H1 (cell line): ENCODE data around the gene DMAC2. TPM values are rescaled to one million over a fixed set of nuclear protein-coding genes. Genes with fewer than 3 reads are reported as not detected.
A peak's percentile ranks its signal among the peaks of the same experiment; 100 is the strongest.

Experiments used
- CTCF ChIA-PET: fragments of 300-600 bp; sonication (Branson Sonifier 250); formaldehyde crosslinking; loops from one replicate; lab custom pipeline; 2021; ENCODE audit not compliant: partially characterized antibody; lab: Charles Lee
- POLR2A ChIA-PET: fragments of 300-600 bp; sonication (Branson Sonifier 250); formaldehyde crosslinking; loops from one replicate; lab custom pipeline; 2021; ENCODE audit warnings: inconsistent platforms; ENCODE audit not compliant: partially characterized antibody; lab: Charles Lee
- DNase-seq, 2 experiments: peaks; one replicate each; pipeline versions ENCODE4 v3.0.0 to v3.0.0-alpha.2; 2010 to 2022; ENCODE audit warnings: low spot score in 2 of 2, low read depth in 1 of 2, mixed read lengths in 1 of 2
- FAIRE-seq: peaks from 2 replicates; lab custom pipeline; 2011; peaks lifted over from hg19 to GRCh38; lab: Jason Lieb, UNC
- H2AFZ ChIP-seq: 2 replicates; pipeline ENCODE4 v1.8.1; 2012; ENCODE audit warnings: low read length, inconsistent platforms
- H2AK5ac ChIP-seq: 2 replicates; pipeline ENCODE4 v1.6.1; 2013; ENCODE audit warnings: low read depth, low read length
- H2BK120ac ChIP-seq: replicated peaks from 2 replicates; pipeline ENCODE3; 2013; ENCODE audit warnings: low read depth, low read length, inconsistent platforms
- H2BK12ac ChIP-seq: 2 replicates; pipeline ENCODE4 v1.6.1; 2013; ENCODE audit warnings: low read depth, low read length
- H2BK15ac ChIP-seq: 2 replicates; pipeline ENCODE4 v1.6.1; 2013; ENCODE audit warnings: low read length
- H2BK20ac ChIP-seq: 2 replicates; pipeline ENCODE4 v1.6.1; 2013; ENCODE audit warnings: low read length
- H2BK5ac ChIP-seq: 2 replicates; pipeline ENCODE4 v1.6.1; 2013; ENCODE audit warnings: low read depth, low read length
- H3K14ac ChIP-seq: 2 replicates; pipeline ENCODE4 v1.6.1; 2013; ENCODE audit warnings: inconsistent platforms; ENCODE audit not compliant: insufficient read length
- H3K18ac ChIP-seq: 2 replicates; pipeline ENCODE4 v1.6.1; 2013; ENCODE audit warnings: low read length; ENCODE audit errors: extremely low read depth
- H3K23ac ChIP-seq: 2 replicates; pipeline ENCODE4 v1.6.1; 2013; ENCODE audit warnings: inconsistent platforms; ENCODE audit not compliant: insufficient read length
- H3K23me2 ChIP-seq: 2 replicates; pipeline ENCODE4 v1.6.1; 2013; ENCODE audit warnings: low read depth, low read length
- H3K27ac ChIP-seq: 2 replicates; pipeline ENCODE4 v1.6.1; 2011; ENCODE audit warnings: low read depth, low read length, inconsistent platforms
- H3K27me3 ChIP-seq, 4 experiments: replicated peaks in 1 of 4; 1 replicate in 1 of 4; 2 replicates in 3 of 4; pipeline versions ENCODE4 v1.6.1 to v1.8.1; 2011 to 2013; ENCODE audit warnings: low read length in 3 of 4, mild to moderate bottlenecking in 3 of 4, inconsistent platforms in 2 of 4, mixed read lengths in 2 of 4, moderate library complexity in 1 of 4; ENCODE audit not compliant: control insufficient read depth in 3 of 4, insufficient read depth in 3 of 4; ENCODE audit errors: extremely low read depth in 1 of 4
- H3K36me3 ChIP-seq, 4 experiments: 2 replicates each; pipeline versions ENCODE4 v1.6.1 to v1.8.1; 2011 to 2013; ENCODE audit warnings: mild to moderate bottlenecking in 4 of 4, low read length in 3 of 4, moderate library complexity in 2 of 4, control low read depth in 1 of 4, inconsistent platforms in 1 of 4; ENCODE audit not compliant: insufficient read depth in 4 of 4, control insufficient read depth in 2 of 4
- H3K4ac ChIP-seq: replicated peaks from 2 replicates; pipeline ENCODE3; 2013; ENCODE audit warnings: low read length, low read depth, mixed read lengths, inconsistent platforms; ENCODE audit not compliant: insufficient read length
- H3K4me1 ChIP-seq, 4 experiments: replicated peaks in 1 of 4; 1 replicate in 1 of 4; 2 replicates in 3 of 4; pipeline versions ENCODE4 v1.6.1 to v1.8.1; 2011 to 2013; ENCODE audit warnings: low read length in 3 of 4, inconsistent platforms in 2 of 4, mixed read lengths in 1 of 4; ENCODE audit not compliant: insufficient read depth in 4 of 4, control insufficient read depth in 3 of 4
- H3K4me2 ChIP-seq, 2 experiments: 2 replicates each; pipeline versions ENCODE4 v1.6.1 to v1.8.1; 2011 to 2013; ENCODE audit warnings: low read depth in 2 of 2, low read length in 2 of 2, control low read depth in 1 of 2, inconsistent platforms in 1 of 2, mild to moderate bottlenecking in 1 of 2; ENCODE audit not compliant: insufficient read depth in 1 of 2
- H3K4me3 ChIP-seq, 4 experiments: fragments of 200-600, 300-600 bp in 1 of 4; sonication (generic), shearing (Covaris generic), sonication (Bioruptor Twin) in 1 of 4; 2 replicates each; pipeline versions ENCODE4 v1.5.1 to v1.8.1; 2011 to 2016; ENCODE audit warnings: low read length in 4 of 4, low read depth in 3 of 4, control low read depth in 2 of 4, inconsistent platforms in 2 of 4, mild to moderate bottlenecking in 2 of 4, mixed read lengths in 1 of 4, moderate library complexity in 1 of 4; ENCODE audit not compliant: insufficient read depth in 2 of 4; ENCODE audit errors: extremely low read depth in 1 of 4
- H3K56ac ChIP-seq: replicated peaks from 2 replicates; pipeline ENCODE3; 2013; ENCODE audit warnings: low read depth, mild to moderate bottlenecking, mixed read lengths, low read length, inconsistent platforms; ENCODE audit not compliant: insufficient read length
- H3K79me1 ChIP-seq: 2 replicates; pipeline ENCODE4 v1.6.1; 2013; ENCODE audit warnings: low read depth, low read length, control low read depth
- H3K79me2 ChIP-seq, 2 experiments: 2 replicates each; pipeline versions ENCODE4 v1.6.1 to v1.8.1; 2012 to 2013; ENCODE audit warnings: low read length in 2 of 2, mild to moderate bottlenecking in 2 of 2, inconsistent platforms in 1 of 2; ENCODE audit not compliant: insufficient read depth in 2 of 2, control insufficient read depth in 1 of 2
- H3K9ac ChIP-seq, 4 experiments: replicated peaks in 1 of 4; 1 replicate in 1 of 4; 2 replicates in 3 of 4; pipeline versions ENCODE4 v1.6.1 to v1.8.1; 2011 to 2013; ENCODE audit warnings: low read depth in 3 of 4, low read length in 3 of 4, control low read depth in 2 of 4, mild to moderate bottlenecking in 2 of 4, moderate library complexity in 2 of 4, inconsistent platforms in 1 of 4; ENCODE audit errors: extremely low read depth in 1 of 4
- H3K9me3 ChIP-seq, 2 experiments: 2 replicates each; pipeline versions ENCODE4 v1.6.1 to v1.8.1; 2012 to 2013; ENCODE audit warnings: mild to moderate bottlenecking in 2 of 2, moderate library complexity in 2 of 2, control low read depth in 1 of 2, inconsistent platforms in 1 of 2, low read depth in 1 of 2, low read length in 1 of 2, mixed read lengths in 1 of 2; ENCODE audit not compliant: insufficient read depth in 2 of 2
- H4K20me1 ChIP-seq, 2 experiments: replicated peaks in 1 of 2; 2 replicates each; pipeline versions ENCODE3 to v1.8.1; 2011 to 2013; ENCODE audit warnings: inconsistent platforms in 2 of 2, low read length in 2 of 2, mild to moderate bottlenecking in 1 of 2; ENCODE audit not compliant: insufficient read depth in 2 of 2, control insufficient read depth in 1 of 2
- H4K5ac ChIP-seq: 2 replicates; pipeline ENCODE4 v1.6.1; 2013; ENCODE audit warnings: low read length, low read depth, mixed read lengths, inconsistent platforms; ENCODE audit not compliant: insufficient read length
- H4K8ac ChIP-seq: 2 replicates; pipeline ENCODE4 v1.8.0; 2013; ENCODE audit warnings: mild to moderate bottlenecking, moderate library complexity, low read length, inconsistent platforms; ENCODE audit not compliant: insufficient read depth; ENCODE audit errors: extremely low read depth
- H4K91ac ChIP-seq: replicated peaks from 2 replicates; pipeline ENCODE3; 2013; ENCODE audit warnings: low read length, mixed read lengths, inconsistent platforms; ENCODE audit not compliant: insufficient read length
- CTCF ChIP-seq, 3 experiments: IDR thresholded peaks; 1 replicate in 2 of 3; 2 replicates in 1 of 3; pipeline versions ENCODE4 v1.5.1 to v1.6.1; 2011; ENCODE audit warnings: low read length in 3 of 3, mild to moderate bottlenecking in 3 of 3, inconsistent platforms in 2 of 3, low read depth in 1 of 3, moderate library complexity in 1 of 3; ENCODE audit not compliant: insufficient read depth in 1 of 3; ENCODE audit errors: control extremely low read depth in 1 of 3
- EZH2 ChIP-seq: fragments of 200-600 bp; sonication (generic); IDR thresholded peaks from 2 replicates; pipeline ENCODE4 v1.7.1; 2012; ENCODE audit warnings: low read depth, mild to moderate bottlenecking, moderate library complexity, low read length, inconsistent platforms; ENCODE audit not compliant: severe bottlenecking
- HDAC2 ChIP-seq, 2 experiments: fragments of 300-600 bp in 1 of 2; sonication (generic) in 1 of 2; IDR thresholded peaks; 2 replicates each; pipeline ENCODE4 v1.6.1; 2011 to 2012; ENCODE audit warnings: low read depth in 2 of 2, low read length in 2 of 2, mild to moderate bottlenecking in 2 of 2, moderate library complexity in 2 of 2, borderline replicate concordance in 1 of 2, inconsistent platforms in 1 of 2
- KDM4A ChIP-seq: IDR thresholded peaks from one replicate; pipeline ENCODE4 v1.7.1; 2012; ENCODE audit warnings: low read depth, mild to moderate bottlenecking, moderate library complexity, low read length, inconsistent platforms; ENCODE audit not compliant: severe bottlenecking
- POU5F1 ChIP-seq: IDR thresholded peaks from 2 replicates; pipeline ENCODE4 v1.6.1; 2011; ENCODE audit warnings: low read depth, mild to moderate bottlenecking, low read length, moderate library complexity
- RAD21 ChIP-seq, 2 experiments: IDR thresholded peaks in 1 of 2; conservative IDR thresholded peaks in 1 of 2; 2 replicates each; pipeline ENCODE4 v1.6.1; 2011; ENCODE audit warnings: low read depth in 2 of 2, low read length in 2 of 2, improper control_type of control experiment in 1 of 2, inconsistent platforms in 1 of 2, mild to moderate bottlenecking in 1 of 2, moderate library complexity in 1 of 2
- TBP ChIP-seq: IDR thresholded peaks from 2 replicates; pipeline ENCODE4 v1.6.1; 2011; ENCODE audit warnings: low read depth, low read length, improper control_type of control experiment
- WGBS, 2 experiments: shearing (Covaris generic) in 1 of 2; methylation state at CpG; one replicate each; pipeline versions ENCODE4 v1.1.6 to v1.1.7; 2013 to 2015; ENCODE audit warnings: low lambda C conversion rate in 2 of 2, mixed read lengths in 2 of 2, inconsistent platforms in 1 of 2, low coverage in 1 of 2, missing lambda C conversion rate in 1 of 2; ENCODE audit not compliant: insufficient replicate concordance in 2 of 2, insufficient coverage in 1 of 2, insufficient read length in 1 of 2; ENCODE audit errors: extremely low coverage in 1 of 2, missing lambda C conversion rate in 1 of 2; 5-methylcytosine and 5-hydroxymethylcytosine counted together
- polyA plus RNA-seq, 7 experiments: library from polyadenylated mRNA; depleted of rRNA in 3 of 7; stranded (reverse) in 5 of 7; unstranded in 2 of 7; fragments of >200 nt in 5 of 7; fragments of 200-250 nt in 2 of 7; gene quantifications; 1 replicate in 5 of 7; 2 replicates in 1 of 7; 4 replicates in 1 of 7; pipeline versions ENCODE4 v1.2.1 to v1.2.3, GENCODE V29; 2011 to 2013; ENCODE audit warnings: missing spikeins in 2 of 7, mixed read lengths in 2 of 7
- total RNA-seq: library from RNA; stranded (reverse); fragmentation: NEBNext Ultra II Directional; extraction: Animal tissue kit (Norgen Biotek cat#: 25700); gene quantifications from 2 replicates; pipeline ENCODE4 v1.2.1, GENCODE V29; 2021

DMAC2 gene
- total and polyA plus RNA-seq, 2 of the 8 experiments (the other 6 are each of a cell fraction or from before 2014, with no cell fraction given): 86.8 to 170 TPM

- Histone ChIP-seq H3K79me1 (0 out of 2 replicates have a peak, but pooled peaks cover 4% of the 10 kb centered on the region), H3K4me3 (no peak overlapping the region), H2AFZ (no peak overlapping the region), H3K4me2 (no peak overlapping the region), H4K20me1 (peaks cover 0 to 12% of the 10 kb centered on the region in 2 experiments), H2BK5ac (no peak overlapping the region), H3K23me2 (peaks cover 6% of the 10 kb centered on the region; the same call in 1 of the 2 replicates), H2BK20ac (no peak overlapping the region), H3K4ac (no peak overlapping the region), H4K5ac (no peak overlapping the region), H3K18ac (no peak overlapping the region), H2BK12ac (no peak overlapping the region), H3K56ac (no peak overlapping the region), H4K91ac (no peak overlapping the region), H3K79me2 (peaks cover 0 to 8% of the 10 kb centered on the region in 2 experiments; a peak in 1 of 4 replicates), H3K14ac (no peak overlapping the region), H3K36me3 (peaks cover 9 to 25% (median 19%) of the 10 kb centered on the region in 4 experiments; a peak in 7 of 8 replicates), H2BK15ac (no peak overlapping the region), H3K23ac (no peak overlapping the region), H2AK5ac (no peak overlapping the region), H3K4me1 (no peaks in the 10 kb centered on the region), H3K9me3 (no peaks in the 10 kb centered on the region), H3K27me3 (no peaks in the 10 kb centered on the region), H4K8ac (no peak overlapping the region), H3K27ac (no peak overlapping the region), H2BK120ac (no peak overlapping the region), H3K9ac (no peak overlapping the region)
- 92% methylated on average over 16 of the region's 19 CpGs; no CpG with 5 or more reads in 1 of the 2 experiments for WGBS, 2 experiments
- CTCF ChIA-PET: interaction anchor here (0.7 to 20.4 kb wide), 9 partner anchors 9 to 274 kb away, joined by 3 to 364 read pairs (median 4); partner anchors contain the start of gene B9D2
- DNase-seq: no peak
- FAIRE-seq: no peak
- TF ChIP-seq RAD21 (IDR thresholded peaks at IDR 0.05 in 1 of 2, conservative IDR thresholded peaks at IDR 0.05 in 1 of 2; ENCODE audit: low read depth in 2 of 2, low read length in 2 of 2) (peak; percentile 3 to 17; a peak in 1 of 4 replicates), KDM4A (no peak), POU5F1 (no peak), HDAC2 (IDR thresholded peaks at IDR 0.05; ENCODE audit: borderline replicate concordance in 1 of 2, low read depth in 2 of 2, low read length in 2 of 2) (no peak), EZH2 (no peak), CTCF (IDR thresholded peaks at IDR 0.05; ENCODE audit: control extremely low read depth in 1 of 3, insufficient read depth in 1 of 3, low read depth in 1 of 3, low read length in 3 of 3) (peak in 1 of 3 experiments; percentile 9; a peak in 1 of 4 replicates), TBP (no peak)
- POLR2A ChIA-PET: interaction anchor here (1.2 to 6.4 kb wide), 5 partner anchors 8 to 80 kb away, joined by 3 to 87 read pairs (median 3); partner anchors contain the start of gene B3GNT8
These were observed 3.6 kb downstream of the DMAC2 start for GRCh38 chr19:41435936-41436673.
